SU-DHL-6 (cell line): ENCODE results near the gene MYH6.

Experiments
- H2AFZ ChIP-seq: fragments of 200-600 bp; sonication (generic); 2 replicates; pipeline ENCODE4 v1.6.1; 2014; ENCODE audit warnings: low read depth, mild to moderate bottlenecking, moderate library complexity, mixed read lengths, antibody characterized with exemption, low read length; ENCODE audit not compliant: severe bottlenecking
- H3F3A ChIP-seq: fragments of 200-600 bp; shearing (Covaris generic); 2 replicates; pipeline ENCODE4 v1.6.0; 2016; ENCODE audit warnings: antibody characterized with exemption, mild to moderate bottlenecking; ENCODE audit not compliant: insufficient read depth
- H3K27ac ChIP-seq: fragments of 200-600 bp; sonication (generic); 2 replicates; pipeline ENCODE4 v1.5.1; 2016; ENCODE audit warnings: low read depth, mild to moderate bottlenecking, low read length, moderate library complexity, mixed read lengths
- H3K27me3 ChIP-seq: fragments of 200-600 bp; sonication (generic), shearing (Covaris generic); 2 replicates; pipeline ENCODE4 v1.6.0; 2014; ENCODE audit warnings: mild to moderate bottlenecking, low read length
- H3K36me3 ChIP-seq: fragments of 200-600 bp; sonication (generic); 2 replicates; pipeline ENCODE4 v1.6.1; 2014; ENCODE audit warnings: mild to moderate bottlenecking, low read length, mixed read lengths
- H3K4me2 ChIP-seq: fragments of 300-600, 200-600 bp; shearing (Covaris generic), sonication (generic); 2 replicates; pipeline ENCODE4 v1.6.0; 2014; ENCODE audit warnings: low read length, low read depth, mild to moderate bottlenecking; ENCODE audit not compliant: poor library complexity, severe bottlenecking
- H3K4me3 ChIP-seq: fragments of 200-600 bp; sonication (generic); 2 replicates; pipeline ENCODE4 v1.5.1; 2014; ENCODE audit warnings: antibody characterized with exemption, low read length, mild to moderate bottlenecking, mixed read lengths; ENCODE audit not compliant: insufficient read depth, poor library complexity, severe bottlenecking
- H3K79me2 ChIP-seq: fragments of 200-600 bp; sonication (generic); 2 replicates; pipeline ENCODE4 v1.6.1; 2014; ENCODE audit warnings: mild to moderate bottlenecking, low read length, moderate library complexity; ENCODE audit not compliant: insufficient read depth
- H3K9ac ChIP-seq: fragments of 200-600 bp; sonication (generic); 2 replicates; pipeline ENCODE4 v1.7.0; 2014; ENCODE audit warnings: mild to moderate bottlenecking, low read length
- H3K9me2 ChIP-seq: fragments of 200-600 bp; sonication (generic); replicated peaks from 2 replicates; pipeline ENCODE4 v1.6.1; 2014; ENCODE audit warnings: low read length; ENCODE audit not compliant: insufficient read depth
- H3K9me3 ChIP-seq: fragments of 200-600 bp; sonication (generic); 2 replicates; pipeline ENCODE4 v1.6.1; 2014; ENCODE audit warnings: low read length, mixed read lengths; ENCODE audit not compliant: insufficient read depth
- H4K20me1 ChIP-seq: fragments of 200-600 bp; sonication (generic); 2 replicates; pipeline ENCODE4 v1.6.1; 2014; ENCODE audit warnings: low read depth, mild to moderate bottlenecking, antibody characterized with exemption, low read length, moderate library complexity, mixed read lengths
- EZH2phosphoT487 ChIP-seq: fragments of 200-600 bp; sonication (generic), shearing (Covaris generic); conservative IDR thresholded peaks from 2 replicates; pipeline ENCODE4 v1.6.1; 2018; ENCODE audit warnings: mild to moderate bottlenecking, antibody characterized with exemption, low read length, moderate library complexity, mixed read lengths
- TF ChIP-seq, protein P1 (sequence below): fragments of 200-600 bp; sonication (generic); IDR thresholded peaks from one replicate; pipeline ENCODE4 v1.5.1; 2017; ENCODE audit warnings: antibody characterized with exemption, mild to moderate bottlenecking, low read length, moderate library complexity; ENCODE audit not compliant: insufficient read depth, poor library complexity, severe bottlenecking

Gene MYH6

DNA sequence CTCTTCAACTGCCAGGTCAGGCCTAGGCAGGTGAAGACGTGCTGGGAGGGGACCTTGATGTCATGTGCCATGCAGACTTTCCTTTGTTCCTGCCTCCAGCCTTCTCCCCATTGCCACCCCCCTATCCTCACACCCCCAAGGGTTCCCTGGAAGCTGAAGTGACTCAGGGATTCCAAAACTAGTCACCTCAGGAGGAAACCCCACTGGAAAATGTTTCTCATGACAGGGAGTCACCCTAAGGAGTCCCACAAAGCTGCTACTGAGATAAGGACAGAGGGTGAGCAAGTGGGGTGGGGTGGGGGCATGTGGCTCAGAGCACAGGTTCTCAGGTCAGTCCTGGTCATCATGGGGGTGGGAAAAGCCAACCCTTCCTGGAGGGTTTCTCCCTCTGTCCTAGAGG is 37.9 kb downstream of the MYH6 start:
- no peaks in the 10 kb centered on the region for H3F3A ChIP-seq
- no peaks in the 10 kb centered on the region for H3K79me2 ChIP-seq
- H3K9me2 ChIP-seq, result no peaks in the 10 kb centered on the region
- no peak overlapping the region for H3K4me2 ChIP-seq
- H3K9ac ChIP-seq, result no peak overlapping the region
- no peaks in the 10 kb centered on the region for H3K9me3 ChIP-seq
- H3K27ac ChIP-seq, result no peak overlapping the region
- no peak overlapping the region for H2AFZ ChIP-seq
- no peak overlapping the region for H3K4me3 ChIP-seq
- TF ChIP-seq, protein P1, sequence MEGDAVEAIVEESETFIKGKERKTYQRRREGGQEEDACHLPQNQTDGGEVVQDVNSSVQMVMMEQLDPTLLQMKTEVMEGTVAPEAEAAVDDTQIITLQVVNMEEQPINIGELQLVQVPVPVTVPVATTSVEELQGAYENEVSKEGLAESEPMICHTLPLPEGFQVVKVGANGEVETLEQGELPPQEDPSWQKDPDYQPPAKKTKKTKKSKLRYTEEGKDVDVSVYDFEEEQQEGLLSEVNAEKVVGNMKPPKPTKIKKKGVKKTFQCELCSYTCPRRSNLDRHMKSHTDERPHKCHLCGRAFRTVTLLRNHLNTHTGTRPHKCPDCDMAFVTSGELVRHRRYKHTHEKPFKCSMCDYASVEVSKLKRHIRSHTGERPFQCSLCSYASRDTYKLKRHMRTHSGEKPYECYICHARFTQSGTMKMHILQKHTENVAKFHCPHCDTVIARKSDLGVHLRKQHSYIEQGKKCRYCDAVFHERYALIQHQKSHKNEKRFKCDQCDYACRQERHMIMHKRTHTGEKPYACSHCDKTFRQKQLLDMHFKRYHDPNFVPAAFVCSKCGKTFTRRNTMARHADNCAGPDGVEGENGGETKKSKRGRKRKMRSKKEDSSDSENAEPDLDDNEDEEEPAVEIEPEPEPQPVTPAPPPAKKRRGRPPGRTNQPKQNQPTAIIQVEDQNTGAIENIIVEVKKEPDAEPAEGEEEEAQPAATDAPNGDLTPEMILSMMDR, result no peak
- no peak for TF ChIP-seq EZH2phosphoT487
- H4K20me1 ChIP-seq, result no peaks in the 10 kb centered on the region
- H3K36me3 ChIP-seq, result no peaks in the 10 kb centered on the region
- no peaks in the 10 kb centered on the region for H3K27me3 ChIP-seq

DNA sequence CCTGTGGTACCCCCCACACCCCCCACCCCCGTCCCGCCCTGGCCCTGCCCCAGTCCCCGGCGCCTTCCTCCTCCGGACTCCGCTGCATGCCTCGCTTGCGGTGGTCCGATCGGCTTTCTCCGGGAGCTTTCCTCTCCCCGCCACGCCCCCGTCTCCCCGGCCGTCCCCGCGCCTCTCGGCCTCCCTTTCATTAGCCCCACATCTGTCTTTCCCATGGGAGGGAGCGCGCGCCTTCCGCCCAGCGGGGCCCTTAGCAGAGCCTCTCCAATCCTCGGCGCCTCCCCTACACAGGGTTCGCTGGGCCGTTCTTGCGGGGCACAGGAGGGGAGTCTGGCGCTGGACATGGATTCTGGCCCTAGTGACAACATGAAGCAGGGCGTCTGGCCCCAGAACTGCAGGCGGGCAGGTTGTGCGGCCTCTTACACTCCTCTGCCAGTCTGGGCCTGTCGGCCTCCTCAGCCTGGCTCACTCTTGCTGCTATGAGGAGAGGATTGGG is 41.6 kb downstream of the MYH6 start:
- Histone ChIP-seq H2AFZ (no peak overlapping the region), H3F3A (no peaks in the 10 kb centered on the region), H4K20me1 (no peaks in the 10 kb centered on the region), H3K79me2 (no peaks in the 10 kb centered on the region), H3K36me3 (no peaks in the 10 kb centered on the region), H3K4me3 (no peak overlapping the region), H3K27ac (no peak overlapping the region), H3K27me3 (no peaks in the 10 kb centered on the region), H3K4me2 (no peak overlapping the region), H3K9me3 (no peaks in the 10 kb centered on the region), H3K9ac (no peak overlapping the region), H3K9me2 (no peaks in the 10 kb centered on the region)
- TF ChIP-seq EZH2phosphoT487, result no peak
- TF ChIP-seq, protein P1, result no peak

DNA sequence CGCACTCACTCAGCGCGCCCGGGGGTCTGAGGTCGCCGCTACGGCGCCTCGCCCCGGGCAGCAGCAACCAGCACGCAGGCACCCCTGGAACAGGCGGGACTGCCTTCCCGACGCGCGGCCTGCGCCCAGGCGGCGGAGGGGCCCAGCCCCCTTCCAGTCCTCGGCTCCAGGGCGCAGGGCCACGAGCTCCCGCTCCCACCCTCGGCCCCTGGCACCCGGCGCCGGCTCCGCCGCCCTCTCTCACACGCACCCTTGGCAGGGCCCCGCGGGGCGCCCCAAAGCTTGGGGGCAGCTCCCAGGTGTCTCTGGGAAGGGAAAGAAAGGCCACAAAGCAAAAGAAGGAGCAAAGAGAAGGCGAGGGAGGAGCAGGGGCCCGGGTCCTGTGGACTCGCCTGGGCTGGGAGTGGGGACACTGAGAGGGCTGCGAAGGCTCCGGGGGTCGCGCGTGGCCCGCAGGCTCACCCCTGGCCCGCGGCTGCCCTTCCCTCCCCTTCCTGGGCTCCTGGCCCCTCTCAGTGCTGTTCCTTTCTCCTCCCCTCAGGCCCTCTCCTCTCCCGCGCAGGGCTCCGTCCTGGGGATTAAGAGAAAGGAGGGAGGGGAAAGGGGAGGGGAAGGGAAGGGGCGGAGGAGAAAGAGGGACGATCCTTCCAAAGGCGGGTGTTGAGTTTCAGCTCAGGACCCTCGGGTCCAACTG is 42.2 kb downstream of the MYH6 start:
- Histone ChIP-seq H3K9ac (no peak overlapping the region), H3K9me3 (no peaks in the 10 kb centered on the region), H4K20me1 (no peaks in the 10 kb centered on the region), H3K27ac (no peak overlapping the region), H3K4me2 (no peak overlapping the region), H3K9me2 (no peaks in the 10 kb centered on the region), H3K79me2 (no peaks in the 10 kb centered on the region), H3K27me3 (no peaks in the 10 kb centered on the region), H3F3A (no peaks in the 10 kb centered on the region), H3K4me3 (no peak overlapping the region), H2AFZ (no peak overlapping the region), H3K36me3 (no peaks in the 10 kb centered on the region)
- TF ChIP-seq EZH2phosphoT487, result no peak
- TF ChIP-seq, protein P1, result no peak
